CD4-positive, CD25-positive, alpha-beta regulatory T cell (primary cell): ENCODE data around the gene SPNS1. TPM values are rescaled to one million over a fixed set of nuclear protein-coding genes. Genes with fewer than 3 reads are reported as not detected.

Experiments
- ATAC-seq, 2 donors: fragments of 150-1000 bp; cut with Tn5 transposase; one replicate each; pipeline ENCODE4 v1.10.0; 2021; ENCODE audit warnings: low read depth in 2 of 2, moderate number of reproducible peaks in 2 of 2, moderate library complexity in 1 of 2
- DNase-seq, 3 donors: peaks; one replicate each; pipeline versions ENCODE4 v3.0.0 to v3.0.0-alpha.2; 2012 to 2022; ENCODE audit warnings: mixed read lengths in 1 of 3
- H3K27ac ChIP-seq: one replicate; pipeline ENCODE4 v1.7.0; 2013; ENCODE audit warnings: mild to moderate bottlenecking, low read length; ENCODE audit not compliant: insufficient read depth, poor library complexity, severe bottlenecking
- H3K27me3 ChIP-seq: one replicate; pipeline ENCODE4 v1.7.0; 2013; ENCODE audit warnings: low read length; ENCODE audit not compliant: control insufficient read depth, insufficient read depth
- H3K36me3 ChIP-seq: one replicate; pipeline ENCODE4 v1.7.0; 2013; ENCODE audit warnings: mild to moderate bottlenecking, low read length, moderate library complexity; ENCODE audit not compliant: control insufficient read depth, insufficient read depth
- H3K4me1 ChIP-seq: 2 replicates; pipeline ENCODE4 v1.7.0; 2013; ENCODE audit warnings: mild to moderate bottlenecking, low read length; ENCODE audit not compliant: insufficient read depth, control insufficient read depth, poor library complexity, severe bottlenecking
- H3K4me3 ChIP-seq: one replicate; pipeline ENCODE4 v1.7.0; 2013; ENCODE audit warnings: low read depth, mild to moderate bottlenecking, low read length, moderate library complexity
- H3K9me3 ChIP-seq, 2 experiments: 1 replicate in 1 of 2; 2 replicates in 1 of 2; pipeline ENCODE4 v1.7.0; 2013; ENCODE audit warnings: low read length in 2 of 2, mild to moderate bottlenecking in 1 of 2, moderate library complexity in 1 of 2; ENCODE audit not compliant: control insufficient read depth in 2 of 2
- H3K27ac Mint-ChIP-seq, 3 donors: one replicate each; pipeline ENCODE4 v1.8.0; 2020 to 2022; ENCODE audit warnings: mild to moderate bottlenecking in 3 of 3, mixed read lengths in 3 of 3, moderate library complexity in 2 of 3
- H3K27me3 Mint-ChIP-seq: one replicate; pipeline ENCODE4 v1.8.0; 2022; ENCODE audit warnings: mild to moderate bottlenecking, mixed read lengths
- H3K36me3 Mint-ChIP-seq: one replicate; pipeline ENCODE4 v1.8.0; 2020; ENCODE audit warnings: mixed read lengths
- H3K4me1 Mint-ChIP-seq, 4 donors: one replicate each; pipeline ENCODE4 v1.8.0; 2020 to 2022; ENCODE audit warnings: mixed read lengths in 4 of 4, mild to moderate bottlenecking in 1 of 4
- H3K4me3 Mint-ChIP-seq, 4 donors: one replicate each; pipeline ENCODE4 v1.8.0; 2020 to 2022; ENCODE audit warnings: mild to moderate bottlenecking in 4 of 4, mixed read lengths in 4 of 4, moderate library complexity in 3 of 4
- H3K9me3 Mint-ChIP-seq, 7 donors: one replicate each; pipeline ENCODE4 v1.8.0; 2020 to 2022; ENCODE audit warnings: mixed read lengths in 7 of 7, mild to moderate bottlenecking in 3 of 7, moderate library complexity in 2 of 7
- polyA plus RNA-seq, 4 donors: library from polyadenylated mRNA; unstranded; fragments of 300-500 nt; fragmentation: Illumina TruSeq; gene quantifications; one replicate each; pipeline ENCODE4 v1.2.3, GENCODE V29; 2021
- total RNA-seq: library from RNA; stranded (reverse); gene quantifications from one replicate; pipeline ENCODE4 v1.2.3, GENCODE V29; 2022

SPNS1 gene
- total and polyA plus RNA-seq, 5 donors from 2014 or later: 22.3 to 32.9 (median 24.5) TPM

- H3K27ac ChIP-seq: no peak overlapping the region
- DNase-seq: no peak
- no peaks in the 10 kb centered on the region for H3K27me3 ChIP-seq
- H3K36me3 ChIP-seq: no peaks in the 10 kb centered on the region
- Mint-ChIP-seq H3K4me3 (no peak overlapping the region), H3K36me3 (no peaks in the 10 kb centered on the region), H3K9me3 (no peaks in the 10 kb centered on the region), H3K27ac (peak overlapping the region in 2 of 3 donors; percentile 20 to 38), H3K4me1 (peaks cover 0 to 28% (median 12%) of the 10 kb centered on the region in 4 donors), H3K27me3 (no peaks in the 10 kb centered on the region)
- H3K4me1 ChIP-seq: peaks cover 16% of the 10 kb centered on the region
- H3K4me3 ChIP-seq: no peak overlapping the region
- no peak for ATAC-seq
- no peaks in the 10 kb centered on the region for H3K9me3 ChIP-seq
Observed at GRCh38 chr16:29030086-29030840, 55.7 kb downstream of the SPNS1 start.

Other genes with a start within 250 kb of the SPNS1 start
- 5.8 TPM for gene NPIPB9, start 223.0 kb upstream of the SPNS1 start, total RNA-seq
- gene NPIPB9, start 223.0 kb upstream of the SPNS1 start, polyA plus RNA-seq: under 1 TPM in 2 of 4 donors, not detected in 2; 0.20 to 0.23 TPM
- gene ATXN2L, start 151.8 kb upstream of the SPNS1 start, total RNA-seq: 342 TPM
- 10 to 100 TPM; 11.0 to 20.8 (median 11.6) TPM for gene ATXN2L, start 151.8 kb upstream of the SPNS1 start, polyA plus RNA-seq
- gene TUFM, start 128.4 kb upstream of the SPNS1 start, total RNA-seq: 98.4 TPM
- gene TUFM, start 128.4 kb upstream of the SPNS1 start, polyA plus RNA-seq: 100 to 1,000 TPM; 125 to 165 (median 147) TPM
- gene SH2B1, start 110.9 kb upstream of the SPNS1 start, total RNA-seq: 73.8 TPM
- gene SH2B1, start 110.9 kb upstream of the SPNS1 start, polyA plus RNA-seq: 1 to 10 TPM; 1.5 to 2.4 (median 1.9) TPM
- gene ATP2A1, start 96.3 kb upstream of the SPNS1 start, total RNA-seq: 1.4 TPM
- not detected for gene ATP2A1, start 96.3 kb upstream of the SPNS1 start, polyA plus RNA-seq
- 28.2 TPM for gene RABEP2, start 49.5 kb upstream of the SPNS1 start, total RNA-seq
- 1 to 10 TPM; 2.9 to 3.9 (median 3.4) TPM for gene RABEP2, start 49.5 kb upstream of the SPNS1 start, polyA plus RNA-seq
- 0.52 TPM for gene CD19, start 42.8 kb upstream of the SPNS1 start, total RNA-seq
- 1 to 10 TPM in 1 of 4 donors, not detected in 3; 2.8 TPM for gene CD19, start 42.8 kb upstream of the SPNS1 start, polyA plus RNA-seq
- gene NFATC2IP, start 23.8 kb upstream of the SPNS1 start, total RNA-seq: 96.2 TPM
- 10 to 100 TPM; 22.9 to 30.3 (median 24.9) TPM for gene NFATC2IP, start 23.8 kb upstream of the SPNS1 start, polyA plus RNA-seq
- 282 TPM for gene LAT, start 10.3 kb downstream of the SPNS1 start, total RNA-seq
- gene LAT, start 10.3 kb downstream of the SPNS1 start, polyA plus RNA-seq: 100 to 1,000 TPM; 287 to 429 (median 317) TPM